ENCODE data around the gene CRYZL1.

The CRYZL1 gene

GRCh38 chr21:33557447-33557846, 84.1 kb downstream of the CRYZL1 start:
- no peak for DNase-seq

- DNase-seq = no peak
Observed at GRCh38 chr21:33554982-33555344, 86.6 kb downstream of the CRYZL1 start.

- DNase-seq = no peak
Observed at GRCh38 chr21:33554236-33554981, 87.1 kb downstream of the CRYZL1 start.

- DNase-seq = no peak
Observed at GRCh38 chr21:33552999-33553598, 88.4 kb downstream of the CRYZL1 start.

GRCh38 chr21:33552093-33552998, 89.2 kb downstream of the CRYZL1 start:
- DNase-seq = no peak

- no peak for DNase-seq
Observed at GRCh38 chr21:33551664-33552063, 89.9 kb downstream of the CRYZL1 start.

- no peak for DNase-seq
Observed at GRCh38 chr21:33550772-33551660, 90.5 kb downstream of the CRYZL1 start.

- DNase-seq = no peak
Observed at GRCh38 chr21:33549848-33550771, 91.4 kb downstream of the CRYZL1 start.

- no peak for DNase-seq
Observed at GRCh38 chr21:33546086-33546485, 95.5 kb downstream of the CRYZL1 start.

- no peak for DNase-seq
Observed at GRCh38 chr21:33544451-33545195, 96.9 kb downstream of the CRYZL1 start.

GRCh38 chr21:33543505-33544129, 97.9 kb downstream of the CRYZL1 start:
- peak; percentile 61 for DNase-seq

- DNase-seq = peak; percentile 99
Observed at GRCh38 chr21:33542640-33543504, 98.7 kb downstream of the CRYZL1 start, which contains the start of gene SON. Gene SON (plus strand): TSS chr21:33543038. CDS start chr21:33543093, 55 bp downstream.

GRCh38 chr21:33541756-33542639, 99.5 kb downstream of the CRYZL1 start, which contains the start of gene GART:
Gene GART (minus strand): TSS chr21:33542117. CDS start chr21:33539315, 2,802 bp downstream.
- peak; percentile 54 for DNase-seq

- no peak for DNase-seq
Observed at GRCh38 chr21:33541105-33541711, 100.3 kb downstream of the CRYZL1 start.

GRCh38 chr21:33540711-33541104, 100.8 kb downstream of the CRYZL1 start:
- DNase-seq = no peak

- no peak for DNase-seq
Observed at GRCh38 chr21:33539616-33540015, 101.9 kb downstream of the CRYZL1 start.
